Measurements from ENCODE around the gene GPR157.

Gene GPR157

DNA sequence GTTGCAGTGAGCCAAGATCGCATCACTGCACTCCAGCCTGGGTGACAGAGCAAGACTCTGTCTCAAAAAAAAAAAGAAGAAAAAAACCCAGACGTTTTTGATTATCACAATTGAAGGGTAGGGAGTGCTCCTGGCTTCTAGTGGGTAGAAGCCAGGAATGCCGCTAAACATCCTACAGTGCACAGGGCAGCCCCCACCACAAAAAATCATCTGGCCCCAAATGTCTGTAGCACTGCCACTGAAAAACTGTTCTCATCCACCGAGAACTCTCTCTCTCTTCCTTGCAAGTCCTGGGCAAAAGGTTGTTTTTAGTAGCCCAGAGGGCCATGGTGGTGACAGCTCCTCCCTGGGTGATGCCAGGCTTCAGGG, 35.6 kb upstream of the GPR157 start:
- no peaks in the 10 kb centered on the region for H4K20me1 ChIP-seq (ENCODE audit: insufficient read depth)
- TF ChIP-seq, protein P1, sequence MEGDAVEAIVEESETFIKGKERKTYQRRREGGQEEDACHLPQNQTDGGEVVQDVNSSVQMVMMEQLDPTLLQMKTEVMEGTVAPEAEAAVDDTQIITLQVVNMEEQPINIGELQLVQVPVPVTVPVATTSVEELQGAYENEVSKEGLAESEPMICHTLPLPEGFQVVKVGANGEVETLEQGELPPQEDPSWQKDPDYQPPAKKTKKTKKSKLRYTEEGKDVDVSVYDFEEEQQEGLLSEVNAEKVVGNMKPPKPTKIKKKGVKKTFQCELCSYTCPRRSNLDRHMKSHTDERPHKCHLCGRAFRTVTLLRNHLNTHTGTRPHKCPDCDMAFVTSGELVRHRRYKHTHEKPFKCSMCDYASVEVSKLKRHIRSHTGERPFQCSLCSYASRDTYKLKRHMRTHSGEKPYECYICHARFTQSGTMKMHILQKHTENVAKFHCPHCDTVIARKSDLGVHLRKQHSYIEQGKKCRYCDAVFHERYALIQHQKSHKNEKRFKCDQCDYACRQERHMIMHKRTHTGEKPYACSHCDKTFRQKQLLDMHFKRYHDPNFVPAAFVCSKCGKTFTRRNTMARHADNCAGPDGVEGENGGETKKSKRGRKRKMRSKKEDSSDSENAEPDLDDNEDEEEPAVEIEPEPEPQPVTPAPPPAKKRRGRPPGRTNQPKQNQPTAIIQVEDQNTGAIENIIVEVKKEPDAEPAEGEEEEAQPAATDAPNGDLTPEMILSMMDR (conservative IDR thresholded peaks at IDR 0.05; ENCODE audit: low read depth, low read length), result no peak
- no peaks in the 10 kb centered on the region for H3K79me2 ChIP-seq (ENCODE audit: insufficient read depth, low read depth)
- H3K9ac ChIP-seq, result peak overlapping the region; percentile 47; the same call in 1 of the 2 replicates
- no peak overlapping the region for H3K4me3 ChIP-seq (IDR thresholded peaks at IDR 0.05; ENCODE audit: insufficient read depth, low read depth, low read length)
- H3K36me3 ChIP-seq (ENCODE audit: insufficient read depth), result no peaks in the 10 kb centered on the region
- H3K4me1 ChIP-seq (ENCODE audit: low read depth, poor library complexity, severe bottlenecking), result peaks cover 36% of the 10 kb centered on the region
- H3K27me3 ChIP-seq (ENCODE audit: insufficient read depth, low read depth), result no peaks in the 10 kb centered on the region
- H2AFZ ChIP-seq (ENCODE audit: low read depth), result no peak overlapping the region
- peak overlapping the region; percentile 80 for H3K27ac ChIP-seq
- 0 out of 2 replicates have a peak overlapping the region, but pooled peaks have one; percentile 27 for H3K4me2 ChIP-seq

DNA sequence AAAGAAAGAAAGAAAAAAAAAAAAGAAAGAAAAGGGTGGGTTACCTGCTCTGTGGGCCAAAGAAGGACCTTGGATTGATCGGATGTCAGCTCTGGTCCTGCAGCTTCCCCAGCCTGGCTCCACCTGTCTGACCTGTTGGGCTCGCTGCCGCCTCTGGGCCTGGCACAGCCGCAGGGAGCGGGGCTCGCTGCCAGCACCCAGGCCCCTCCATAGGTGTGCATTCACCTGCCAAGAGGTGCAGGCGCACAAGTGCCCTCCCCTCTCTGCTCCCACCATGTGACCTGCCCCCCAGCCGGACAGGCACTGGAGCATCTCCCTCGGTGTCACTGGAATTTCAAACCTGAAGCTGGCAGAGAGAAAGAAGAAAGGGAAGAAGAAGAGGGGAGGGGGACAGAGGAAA, 33.1 kb upstream of the GPR157 start:
- no peaks in the 10 kb centered on the region for H3K27me3 ChIP-seq (ENCODE audit: insufficient read depth, low read depth)
- no peaks in the 10 kb centered on the region for H3K36me3 ChIP-seq (ENCODE audit: insufficient read depth)
- H3K27ac ChIP-seq, result peak overlapping the region; percentile 80; the same call in 1 of the 2 replicates
- H3K79me2 ChIP-seq (ENCODE audit: insufficient read depth, low read depth), result no peaks in the 10 kb centered on the region
- H3K9ac ChIP-seq, result no peak overlapping the region
- H2AFZ ChIP-seq (ENCODE audit: low read depth), result no peak overlapping the region
- TF ChIP-seq, protein P1 (conservative IDR thresholded peaks at IDR 0.05; ENCODE audit: low read depth, low read length), result no peak
- H3K4me2 ChIP-seq, result 0 out of 2 replicates have a peak overlapping the region, but pooled peaks have one; percentile 15
- H3K4me1 ChIP-seq (ENCODE audit: low read depth, poor library complexity, severe bottlenecking), result peaks cover 36% of the 10 kb centered on the region
- H4K20me1 ChIP-seq (ENCODE audit: insufficient read depth), result no peaks in the 10 kb centered on the region
- no peak overlapping the region for H3K4me3 ChIP-seq (IDR thresholded peaks at IDR 0.05; ENCODE audit: insufficient read depth, low read depth, low read length)

DNA sequence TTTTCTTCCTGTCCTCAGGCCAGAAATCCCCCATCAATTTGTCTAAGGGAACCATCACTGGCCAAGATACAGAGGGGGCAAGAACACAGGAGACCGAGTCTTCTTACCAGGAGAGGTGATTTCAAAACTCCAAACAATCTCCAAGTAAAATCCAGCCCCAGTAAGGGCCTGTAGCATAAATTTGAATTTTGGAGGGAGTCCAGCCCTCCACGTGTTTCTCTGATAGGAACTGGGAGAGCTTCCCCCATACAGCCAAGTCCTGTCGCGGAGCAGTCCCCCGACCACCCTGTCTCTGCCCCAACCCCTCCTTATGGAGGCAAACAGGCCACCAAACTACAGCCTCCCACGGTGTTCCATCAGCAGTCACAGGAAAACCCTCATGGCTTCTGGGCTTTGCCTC, 32.4 kb upstream of the GPR157 start:
- no peaks in the 10 kb centered on the region for H3K79me2 ChIP-seq (ENCODE audit: insufficient read depth, low read depth)
- no peaks in the 10 kb centered on the region for H4K20me1 ChIP-seq (ENCODE audit: insufficient read depth)
- H2AFZ ChIP-seq (ENCODE audit: low read depth), result no peak overlapping the region
- no peak overlapping the region for H3K27ac ChIP-seq
- no peak overlapping the region for H3K4me3 ChIP-seq (IDR thresholded peaks at IDR 0.05; ENCODE audit: insufficient read depth, low read depth, low read length)
- no peaks in the 10 kb centered on the region for H3K27me3 ChIP-seq (ENCODE audit: insufficient read depth, low read depth)
- H3K9ac ChIP-seq, result no peak overlapping the region
- no peaks in the 10 kb centered on the region for H3K36me3 ChIP-seq (ENCODE audit: insufficient read depth)
- peaks cover 36% of the 10 kb centered on the region for H3K4me1 ChIP-seq (ENCODE audit: low read depth, poor library complexity, severe bottlenecking)
- no peak overlapping the region for H3K4me2 ChIP-seq
- TF ChIP-seq, protein P1 (conservative IDR thresholded peaks at IDR 0.05; ENCODE audit: low read depth, low read length), result no peak

DNA sequence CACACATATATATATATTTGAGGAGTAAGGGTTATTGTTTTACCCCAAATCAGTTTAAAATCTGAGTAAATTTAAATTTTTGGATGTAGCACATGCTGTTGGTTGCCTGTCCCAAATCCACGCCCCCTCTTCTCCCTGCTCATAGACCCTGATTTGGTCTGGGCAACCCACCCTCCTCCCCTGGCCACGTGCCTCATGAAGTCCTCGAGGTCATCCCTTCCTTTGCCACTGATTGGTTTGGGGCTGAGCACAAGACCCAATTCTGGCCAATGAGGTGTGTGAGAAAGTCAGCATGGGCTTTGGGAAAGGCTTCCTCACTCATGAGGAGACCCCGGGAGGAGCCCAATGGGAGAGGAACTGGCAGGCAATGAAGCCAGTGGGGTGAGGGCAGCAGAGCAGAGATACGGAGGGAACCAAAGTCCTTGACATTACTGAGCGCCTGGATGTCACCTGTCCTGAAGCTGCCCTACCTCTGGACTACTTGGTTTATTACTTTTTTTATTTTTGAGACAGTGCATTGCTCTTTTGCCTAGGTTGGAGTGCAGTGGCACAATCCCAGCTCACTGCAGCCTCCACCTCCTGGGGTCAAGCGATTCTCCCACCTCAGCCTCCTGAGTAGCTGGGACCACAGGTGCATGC, 31.3 kb upstream of the GPR157 start:
- no peaks in the 10 kb centered on the region for H3K79me2 ChIP-seq (ENCODE audit: insufficient read depth, low read depth)
- no peaks in the 10 kb centered on the region for H3K27me3 ChIP-seq (ENCODE audit: insufficient read depth, low read depth)
- no peaks in the 10 kb centered on the region for H4K20me1 ChIP-seq (ENCODE audit: insufficient read depth)
- no peaks in the 10 kb centered on the region for H3K36me3 ChIP-seq (ENCODE audit: insufficient read depth)
- H3K9ac ChIP-seq, result no peak overlapping the region
- no peak overlapping the region for H3K4me3 ChIP-seq (IDR thresholded peaks at IDR 0.05; ENCODE audit: insufficient read depth, low read depth, low read length)
- no peak overlapping the region for H3K4me2 ChIP-seq
- TF ChIP-seq, protein P1 (conservative IDR thresholded peaks at IDR 0.05; ENCODE audit: low read depth, low read length), result no peak
- peaks cover 31% of the 10 kb centered on the region for H3K4me1 ChIP-seq (ENCODE audit: low read depth, poor library complexity, severe bottlenecking)
- no peak overlapping the region for H3K27ac ChIP-seq
- H2AFZ ChIP-seq (ENCODE audit: low read depth), result no peak overlapping the region
